GM19372 (cell line): ENCODE data around the gene TSPAN3.

Experiments used
- ATAC-seq: cut with Tn5 transposase; IDR thresholded peaks from one replicate; pipeline ENCODE4 v1.9.1; 2021; ENCODE audit warnings: mild to moderate bottlenecking, low read depth, moderate library complexity; ENCODE audit not compliant: unreplicated experiment

The TSPAN3 gene

DNA sequence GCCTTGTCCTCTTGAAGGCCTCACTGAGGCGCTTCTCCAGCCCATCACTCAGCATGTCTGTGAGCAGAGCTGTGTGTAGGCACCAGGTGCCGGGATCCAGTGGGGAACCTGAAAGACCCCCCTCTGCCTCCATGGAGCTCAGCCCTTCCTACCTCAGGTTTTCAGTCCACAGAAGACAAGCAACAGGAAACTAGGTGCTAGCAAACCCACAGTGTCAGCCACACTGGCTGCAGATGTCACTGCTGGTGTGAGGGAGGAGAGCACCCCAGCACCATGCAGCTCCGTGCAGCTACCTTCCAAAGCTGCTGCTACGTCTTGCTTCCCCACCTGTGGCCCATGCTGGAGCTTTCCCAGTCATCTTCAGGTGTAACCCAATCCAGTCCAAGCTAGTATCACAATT, 58.0 kb downstream of the TSPAN3 start:
- no peak for ATAC-seq

DNA sequence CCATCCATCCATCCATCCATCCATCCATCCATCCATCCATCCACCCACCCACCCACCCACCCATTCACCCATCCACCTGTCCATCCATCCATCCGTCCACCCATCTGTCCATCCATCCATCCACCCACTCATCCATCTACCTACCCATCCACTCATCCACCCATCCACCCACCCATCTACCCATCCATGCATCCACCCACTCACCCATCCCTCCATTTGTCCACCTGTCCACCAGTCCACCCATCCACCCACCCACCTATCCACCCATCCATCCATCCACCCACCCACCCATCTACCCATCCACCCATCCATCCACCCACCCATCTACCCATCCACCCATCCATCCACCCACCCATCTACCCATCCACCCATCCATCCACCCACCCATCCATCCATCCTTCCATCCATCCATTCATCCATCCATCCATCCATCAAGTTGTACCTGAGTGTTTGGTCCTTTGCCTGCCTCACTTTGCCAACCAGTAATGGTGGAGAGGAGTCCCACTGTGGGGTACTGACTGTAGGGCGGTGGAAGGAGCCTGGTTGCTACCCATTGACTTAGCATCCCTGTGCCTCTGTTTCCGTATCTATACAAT, 58.7 kb downstream of the TSPAN3 start:
- no peak for ATAC-seq

DNA sequence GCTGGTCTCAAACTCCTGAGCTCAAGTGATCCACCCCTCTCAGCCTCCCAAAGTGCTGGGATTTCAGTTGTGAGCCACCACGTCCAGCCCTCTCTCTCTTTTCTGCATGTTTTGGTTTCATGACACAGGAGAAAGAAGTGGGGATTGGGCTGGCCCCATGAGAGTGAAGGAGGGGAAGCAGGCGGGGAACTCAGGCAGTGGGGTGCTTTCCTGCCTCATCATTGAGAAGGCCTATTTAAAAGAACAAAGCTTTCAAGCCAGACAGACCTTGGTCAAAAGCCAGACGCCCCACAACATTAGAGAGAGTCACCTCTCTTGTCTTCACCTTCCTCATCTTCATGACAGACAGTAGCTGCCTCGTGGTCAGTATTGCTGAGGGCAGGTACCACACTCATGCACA, 60.1 kb downstream of the TSPAN3 start:
- ATAC-seq: no peak

DNA sequence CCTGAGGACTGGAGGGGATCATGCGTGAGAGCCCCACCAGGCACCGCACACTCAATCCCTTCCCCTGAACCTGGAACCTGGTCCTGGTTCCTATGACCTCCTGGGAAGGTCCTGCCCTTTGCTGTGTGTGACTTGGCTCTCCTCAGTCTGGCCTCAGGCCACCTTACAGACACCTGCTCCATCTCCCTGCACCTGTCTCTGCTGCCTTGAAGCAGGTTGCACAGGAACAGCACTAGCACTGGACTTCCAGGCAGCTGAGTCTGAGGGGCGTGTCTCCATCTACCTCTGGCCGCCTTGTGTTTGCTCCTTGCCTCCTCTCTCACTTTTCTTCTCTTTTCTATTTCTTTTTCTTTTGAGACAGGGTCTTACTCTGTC, 60.6 kb downstream of the TSPAN3 start:
- no peak for ATAC-seq

DNA sequence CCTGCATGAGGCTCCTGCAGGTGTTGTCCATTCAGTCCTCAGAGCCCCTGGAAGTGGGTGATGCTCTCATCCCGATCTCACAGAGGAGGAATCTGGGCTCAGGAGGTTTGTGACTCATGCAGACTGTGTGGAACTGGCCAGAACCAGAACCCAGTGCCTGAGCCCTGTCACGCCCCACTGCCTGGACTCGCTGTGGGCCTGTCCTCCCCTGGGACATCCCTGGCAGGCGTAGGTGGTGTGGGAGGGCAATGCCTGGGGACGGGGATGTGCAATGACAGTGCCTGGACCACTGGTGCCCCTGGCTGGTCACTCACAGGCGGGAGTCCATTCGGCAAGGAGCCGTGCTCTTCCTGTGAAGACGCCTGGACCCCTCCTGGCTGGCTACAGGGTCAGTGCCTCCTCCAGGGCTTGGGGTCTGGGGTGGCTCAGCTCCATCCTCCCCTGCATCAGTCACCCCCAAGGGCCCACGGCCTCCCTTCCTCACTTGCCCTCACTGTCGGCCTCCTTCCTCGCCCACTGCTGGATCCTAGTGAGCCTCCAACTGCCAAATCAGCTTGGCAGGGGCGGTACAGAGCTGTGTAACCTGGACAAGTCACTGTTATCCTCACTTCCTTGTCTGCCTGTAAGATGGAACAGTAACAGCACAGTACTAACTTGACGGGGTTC, 61.1 kb downstream of the TSPAN3 start:
- ATAC-seq: no peak

DNA sequence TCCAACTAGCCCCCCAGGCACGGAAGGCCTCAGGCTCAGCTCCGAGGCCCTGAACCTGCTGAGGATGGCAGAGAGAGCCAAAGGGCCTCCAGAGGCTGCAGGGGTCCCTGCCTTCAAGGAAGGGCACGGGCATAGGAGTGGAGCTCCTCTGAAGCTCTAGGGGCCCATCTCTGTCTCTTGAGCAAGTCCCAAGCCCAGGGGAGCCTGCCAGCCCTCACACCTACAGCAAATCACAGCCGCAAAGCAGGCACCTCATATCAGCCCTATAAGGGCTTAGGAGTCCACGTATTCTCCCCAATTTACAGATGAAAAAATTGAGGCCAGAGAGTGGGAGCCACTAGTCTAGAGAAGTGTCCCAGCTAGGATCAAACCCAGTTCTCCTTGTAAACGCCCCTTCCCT, 61.7 kb downstream of the TSPAN3 start:
- ATAC-seq: no peak

DNA sequence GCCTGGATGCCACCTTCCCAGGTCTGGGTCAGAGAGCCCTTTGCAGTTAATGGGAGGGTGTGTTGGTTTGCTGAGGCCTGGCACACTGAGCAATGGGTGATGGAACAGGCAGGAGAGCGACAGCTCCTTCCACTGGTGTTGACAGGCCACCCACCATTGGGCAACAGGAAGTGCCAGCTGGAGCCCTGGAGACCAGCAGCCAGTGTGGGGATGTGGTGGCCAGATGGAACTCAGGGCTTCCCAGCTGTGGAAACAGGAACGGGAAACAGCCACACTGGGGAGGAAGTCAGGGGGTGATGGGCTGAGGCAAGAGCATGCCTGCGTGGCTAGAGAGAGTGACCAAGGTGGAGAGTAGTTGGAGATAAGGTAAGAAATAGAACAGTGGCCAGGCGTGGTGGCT, 66.7 kb downstream of the TSPAN3 start:
- ATAC-seq: no peak

DNA sequence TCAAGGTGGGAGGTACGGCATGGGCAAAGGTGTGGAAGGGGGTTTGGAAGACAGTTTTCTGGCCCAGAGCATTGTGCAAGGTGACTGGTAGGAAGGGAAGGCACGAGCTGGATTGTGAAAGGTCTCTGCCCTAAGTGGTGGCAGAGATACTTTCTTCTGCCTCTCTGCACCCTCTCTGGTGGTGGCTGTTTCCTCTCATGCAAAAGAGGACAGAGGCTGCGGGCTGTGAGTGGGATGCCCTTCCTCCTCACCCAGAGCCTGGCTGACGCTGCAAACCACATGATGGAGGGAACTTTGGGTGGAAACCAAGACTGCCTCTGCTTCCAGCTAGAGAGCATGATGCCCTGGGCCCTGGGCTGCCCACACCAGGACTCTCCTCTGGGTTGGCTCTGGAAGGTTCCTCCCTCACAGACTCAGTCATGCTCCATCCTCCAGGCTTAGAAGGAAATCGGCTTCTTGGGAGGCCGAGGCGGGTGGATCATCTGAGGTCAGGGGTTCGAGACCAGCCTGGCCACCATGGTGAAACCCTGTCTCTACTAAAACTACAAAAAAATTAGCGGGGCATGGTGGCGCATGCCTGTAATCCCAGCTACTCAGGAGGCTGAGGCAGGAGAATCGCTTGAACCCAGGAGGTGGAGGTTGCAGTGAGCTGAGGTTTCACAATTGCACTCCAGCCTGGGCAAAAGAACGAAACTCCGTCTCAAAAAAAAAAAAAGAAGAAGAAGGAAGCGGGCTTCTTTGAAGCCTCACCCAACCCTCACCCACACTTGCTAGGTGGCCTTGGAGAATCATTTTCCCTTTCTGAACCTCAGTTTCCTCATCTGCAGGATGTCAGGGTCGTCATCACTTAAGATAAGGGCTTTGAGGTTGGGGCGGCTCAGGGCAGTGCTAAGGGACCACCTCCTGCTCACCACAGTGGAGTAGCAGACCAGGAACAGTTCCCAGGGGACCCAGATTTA, 67.7 kb downstream of the TSPAN3 start:
- ATAC-seq: no peak

DNA sequence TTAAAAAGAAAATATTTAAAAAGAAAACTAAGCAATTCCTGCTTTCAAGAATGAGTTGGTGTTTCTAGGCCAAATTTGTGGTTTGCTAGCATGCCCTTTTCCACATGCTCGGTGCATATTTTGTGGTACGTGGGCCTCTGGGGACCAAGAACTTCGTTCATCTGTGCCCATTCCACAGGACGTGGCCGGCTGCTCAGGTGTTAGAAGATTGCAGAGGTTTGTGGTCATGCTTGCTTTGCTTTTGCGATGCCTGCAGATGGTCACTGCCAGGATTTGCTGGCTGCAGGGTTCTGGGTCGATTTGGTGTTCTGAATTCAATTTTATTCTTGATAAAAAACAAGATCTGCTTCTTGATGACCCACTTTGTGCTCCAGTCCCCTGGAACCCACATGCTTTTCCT, 68.5 kb downstream of the TSPAN3 start:
- ATAC-seq: no peak

DNA sequence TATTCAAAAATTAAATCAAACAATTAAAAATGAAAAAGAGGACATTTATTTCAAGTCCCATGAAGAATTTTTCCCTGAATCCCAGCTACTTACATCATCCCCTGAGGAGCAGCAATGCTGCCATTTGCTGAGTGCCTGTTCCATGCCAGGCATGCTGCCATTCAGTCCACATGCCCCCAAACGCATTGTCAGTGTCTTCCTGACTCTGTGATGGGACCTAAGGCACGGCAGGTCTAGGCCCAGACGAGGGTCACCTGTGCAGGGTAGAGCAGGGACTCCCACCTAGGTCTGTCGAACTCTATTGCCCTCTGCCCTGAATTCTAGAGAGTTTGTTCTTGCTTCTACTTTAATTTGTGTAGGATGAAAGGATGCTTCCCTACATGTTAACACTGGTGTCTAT, 68.9 kb downstream of the TSPAN3 start:
- ATAC-seq: no peak

DNA sequence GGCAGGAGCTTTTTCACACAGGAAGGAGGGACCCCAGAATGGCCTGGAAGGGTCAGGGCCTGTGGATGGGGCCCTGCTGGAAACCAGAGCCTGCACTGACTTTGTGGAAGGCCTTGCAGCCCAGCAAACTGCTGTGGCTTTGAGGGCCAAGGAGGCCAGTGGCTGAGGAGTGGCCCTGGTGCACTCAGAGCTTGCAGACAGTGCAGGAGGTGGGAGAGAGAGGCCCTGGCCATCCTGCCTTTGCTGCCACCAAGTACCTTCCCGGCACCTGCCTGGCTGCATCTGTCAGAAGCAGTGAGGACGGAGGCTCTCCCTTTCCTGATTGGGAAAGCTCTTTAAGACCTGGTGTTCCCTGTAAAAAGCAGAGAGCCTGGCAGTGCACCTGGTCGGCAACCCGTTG, 69.6 kb downstream of the TSPAN3 start:
- no peak for ATAC-seq

DNA sequence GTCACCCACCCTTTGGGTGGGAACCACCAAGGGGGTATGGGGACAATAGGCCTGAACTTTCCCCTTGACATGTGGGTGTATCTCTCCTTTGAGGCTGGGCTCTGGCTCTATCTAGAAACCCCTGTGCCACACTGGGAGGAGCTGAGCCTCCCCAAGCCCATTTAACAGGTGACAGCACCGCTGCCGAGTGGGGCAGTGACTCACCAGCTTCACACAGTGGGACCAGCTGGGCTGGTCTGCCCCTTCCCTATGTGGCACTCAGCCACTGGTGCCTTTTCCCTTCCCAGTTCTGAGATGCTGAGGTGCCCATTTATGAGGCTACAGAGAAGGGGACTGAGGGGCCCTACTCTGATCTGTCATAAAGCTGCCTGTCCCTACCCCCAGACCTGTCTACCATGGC, 70.9 kb downstream of the TSPAN3 start:
- no peak for ATAC-seq

DNA sequence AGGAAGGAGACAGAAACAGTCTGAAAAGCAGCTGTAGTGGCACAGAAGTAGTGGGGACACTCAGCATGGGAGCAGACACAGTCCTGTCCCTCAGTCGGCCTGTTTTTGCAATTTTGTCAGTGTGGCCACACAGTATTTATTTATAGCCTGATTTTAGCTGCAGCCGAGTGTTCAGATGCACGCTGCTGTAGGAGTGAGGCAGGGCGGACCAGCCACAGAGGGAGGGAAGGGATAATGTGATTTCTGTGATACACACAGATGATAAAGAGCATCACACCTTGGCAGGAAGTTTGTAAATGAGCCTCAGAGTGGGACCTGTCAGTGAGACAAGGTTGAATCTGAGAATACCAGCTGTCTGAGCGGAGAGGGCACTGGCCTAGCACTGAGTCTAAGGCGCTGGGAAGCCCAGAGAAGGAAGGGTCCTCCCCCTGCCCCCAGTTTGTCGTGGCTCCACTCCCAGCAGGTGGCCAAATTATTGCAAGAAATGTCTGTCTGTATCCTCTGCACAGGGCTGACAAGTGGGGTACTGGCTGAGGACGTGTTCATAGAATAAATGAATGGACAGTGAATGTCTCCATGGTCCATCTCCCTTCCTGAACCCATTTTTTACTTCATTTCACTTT, 72.1 kb downstream of the TSPAN3 start:
- ATAC-seq: no peak

DNA sequence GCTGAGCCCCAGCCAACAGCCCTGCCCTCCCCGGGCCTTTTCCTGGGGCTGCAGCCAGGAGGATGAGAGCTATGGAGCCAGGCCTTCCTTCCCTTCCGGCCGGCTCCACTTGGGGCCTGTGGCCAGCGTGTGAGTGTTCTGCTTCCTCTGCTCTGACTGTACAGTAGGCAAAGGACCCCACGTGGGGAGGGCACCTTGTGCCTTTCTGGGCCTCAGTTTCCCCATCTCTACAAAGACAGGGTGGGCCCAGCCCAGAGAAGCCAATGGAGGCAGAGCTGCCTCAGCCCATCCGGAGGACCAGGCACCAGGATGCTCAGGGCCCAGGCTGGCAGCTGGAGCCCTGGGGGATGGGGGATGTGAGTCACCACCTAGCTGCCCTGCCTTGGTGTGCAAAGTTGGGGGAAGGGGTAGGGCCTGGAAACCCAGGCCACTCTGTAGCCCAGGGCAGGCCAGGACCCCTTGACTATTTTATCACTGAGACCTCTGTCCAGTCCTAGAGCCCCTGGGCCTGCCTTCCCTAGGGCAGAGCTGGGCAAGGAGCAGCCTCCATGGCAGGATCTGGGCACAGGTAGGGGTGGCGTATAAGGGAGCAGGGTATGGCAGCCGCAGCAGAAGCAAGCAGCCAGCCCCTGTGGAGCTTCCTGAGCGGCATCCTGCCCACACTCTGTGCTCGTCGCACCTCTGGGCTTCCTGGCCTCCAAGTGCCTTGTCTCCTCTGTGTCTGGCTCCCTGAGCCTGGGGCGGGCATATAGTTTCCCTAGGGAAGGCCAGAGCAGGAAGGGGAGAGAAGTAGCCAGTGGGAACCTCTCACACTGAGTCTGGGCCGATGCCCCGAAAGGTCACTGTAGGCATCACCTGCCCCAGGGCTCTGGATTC, 74.1 kb downstream of the TSPAN3 start:
- no peak for ATAC-seq

DNA sequence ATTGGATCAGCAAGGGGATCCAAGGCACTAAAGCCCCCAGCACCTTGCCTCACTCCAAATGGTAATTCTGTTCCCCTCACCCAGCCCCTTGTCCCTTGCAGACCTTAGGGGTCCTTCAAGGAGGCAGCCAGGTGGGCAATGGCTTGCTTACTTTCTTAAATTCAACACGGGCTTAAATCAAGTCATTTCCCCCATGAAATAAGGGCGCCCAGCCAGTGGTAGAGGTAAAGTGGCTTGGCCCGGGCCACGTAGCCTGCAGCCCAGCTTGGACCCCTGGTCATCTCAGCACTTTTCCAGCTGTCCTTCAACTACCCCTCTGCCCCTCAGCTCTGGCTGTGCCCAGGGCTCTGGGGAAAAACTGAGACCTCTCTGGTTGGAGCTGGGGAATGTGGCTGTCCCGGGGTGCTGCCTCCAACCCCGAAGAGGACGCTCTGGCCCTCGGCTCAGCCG, 74.8 kb downstream of the TSPAN3 start:
- ATAC-seq: no peak

DNA sequence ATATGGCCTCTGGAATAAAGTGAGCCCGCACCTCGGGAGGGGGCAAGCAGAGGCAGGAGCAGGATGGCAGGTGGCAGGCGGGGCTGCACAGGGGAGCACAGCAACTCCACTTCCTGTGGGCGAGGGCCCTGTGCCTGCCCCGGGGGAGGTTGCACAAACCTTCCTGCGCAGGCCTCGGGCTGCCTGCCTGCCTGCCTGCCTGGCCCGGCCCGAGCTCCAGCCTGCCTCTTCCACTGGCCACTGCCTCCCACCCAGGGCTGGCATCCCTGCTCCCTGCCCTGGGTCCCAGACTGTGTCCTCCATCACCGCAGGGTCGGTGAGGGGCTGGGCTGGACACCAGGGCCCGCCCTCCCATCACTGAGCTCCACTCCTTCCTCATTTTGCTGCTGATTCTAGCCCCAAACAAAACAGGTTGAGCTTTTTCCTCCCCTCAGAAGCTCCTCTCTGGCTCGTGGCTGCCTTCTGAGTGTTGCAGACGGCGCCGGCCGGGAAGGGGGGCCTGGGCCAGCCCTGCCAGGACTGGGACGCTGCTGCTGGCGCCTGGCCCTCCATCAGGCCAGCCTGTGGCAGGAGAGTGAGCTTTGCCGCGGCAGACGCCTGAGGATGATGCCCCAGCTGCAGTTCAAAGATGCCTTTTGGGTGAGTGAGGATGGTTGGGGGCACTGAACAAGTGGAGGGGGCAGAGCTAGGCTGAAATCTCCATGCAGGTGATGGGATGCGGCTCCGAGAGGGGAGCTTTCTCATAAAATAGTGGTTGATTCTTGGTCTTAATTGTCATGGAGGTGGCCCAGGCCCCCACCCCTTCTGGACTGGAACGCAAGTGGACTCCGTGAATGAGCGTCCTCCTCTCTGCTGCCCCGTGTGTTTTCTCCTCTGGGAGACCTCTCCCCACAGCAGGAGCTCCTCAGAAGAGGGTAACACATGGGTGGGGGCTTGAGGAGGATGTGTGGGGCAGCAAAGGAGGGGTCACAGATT, 75.7 kb downstream of the TSPAN3 start, which contains the start of gene PSTPIP1:
PSTPIP1 (plus strand) TSS at position 156 of the 975 bp plus-strand sequence; CDS start at position 604, 448 bp downstream.
- no peak for ATAC-seq

DNA sequence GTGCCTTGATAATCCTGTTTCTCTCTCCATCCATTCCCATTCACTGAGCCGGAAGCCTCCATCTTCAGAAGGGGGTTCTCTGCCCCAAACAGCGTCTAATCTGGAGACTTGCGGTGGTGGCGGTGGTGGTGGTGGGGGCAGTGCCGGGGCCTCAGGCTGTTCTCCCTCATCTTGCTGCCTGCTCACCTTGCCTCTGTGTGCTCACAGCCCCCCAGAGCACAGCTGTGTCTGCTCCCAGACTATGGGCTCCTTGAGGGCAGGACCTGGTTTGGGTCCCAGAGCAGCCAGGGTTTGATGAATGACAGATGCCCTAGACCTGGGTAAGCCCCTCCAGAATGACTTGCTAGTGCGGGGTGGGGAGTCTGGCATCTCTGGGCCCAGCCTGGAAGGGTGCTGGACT, 76.4 kb downstream of the TSPAN3 start:
- ATAC-seq: no peak

DNA sequence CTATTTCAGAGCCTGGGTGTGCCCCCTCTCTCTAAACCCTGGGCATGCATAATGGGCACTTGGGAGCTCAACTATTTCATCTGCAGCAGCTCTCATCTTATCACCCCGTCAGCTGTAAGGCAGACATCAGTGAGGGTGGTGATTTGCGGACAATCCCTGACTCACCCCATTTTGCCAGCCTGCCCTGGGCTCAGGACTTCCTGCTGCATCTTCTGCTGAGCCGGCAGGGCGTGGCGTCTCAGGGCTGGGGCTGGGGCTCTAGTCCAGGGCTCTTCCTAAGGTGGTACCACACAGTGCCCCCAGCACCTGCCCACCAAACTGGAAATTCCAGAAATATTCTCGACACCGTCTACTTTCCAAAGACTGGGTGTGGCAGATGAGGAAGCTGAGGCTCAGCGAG, 76.9 kb downstream of the TSPAN3 start:
- ATAC-seq: no peak
